ENCODE measurements around the gene ABCG1.

DNA sequence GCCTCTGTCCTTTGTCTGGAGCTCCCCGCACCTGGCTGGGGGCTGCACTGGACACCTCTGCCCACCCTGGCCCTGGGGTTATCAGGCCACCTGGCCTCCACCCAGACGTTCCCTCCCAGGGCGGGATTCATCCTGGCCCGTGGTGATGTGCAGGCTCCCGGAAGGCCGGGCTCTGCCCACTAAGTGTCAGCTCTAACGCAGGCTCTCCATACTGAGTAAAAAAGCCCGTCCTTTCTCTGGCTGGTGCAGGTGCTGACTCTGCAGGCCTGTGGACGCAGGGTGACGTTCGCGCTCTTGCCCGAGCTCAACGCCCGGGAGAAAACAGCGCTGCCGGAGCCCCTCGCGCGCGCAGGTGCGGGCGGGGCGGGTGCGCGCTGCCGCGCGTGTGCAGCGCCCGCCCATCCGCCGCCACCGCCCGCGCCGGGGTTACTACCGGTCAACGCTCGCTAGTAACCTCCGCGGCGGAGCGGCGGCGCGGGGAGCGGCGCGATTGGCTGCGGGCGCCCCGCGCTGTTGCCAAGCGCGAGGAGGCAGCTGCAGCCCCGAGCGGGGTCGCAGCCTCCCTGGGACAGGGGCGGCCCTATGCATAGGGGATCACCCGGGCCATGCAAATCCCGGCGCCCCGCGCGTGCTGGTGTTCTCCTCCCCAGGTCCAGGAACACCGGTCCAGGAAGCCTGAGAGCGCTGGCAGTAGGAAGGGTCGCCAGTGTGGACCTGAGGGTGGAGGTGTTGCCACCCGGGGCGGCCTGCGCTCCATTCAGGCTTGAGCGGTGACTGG, 15.7 kb downstream of the ABCG1 start:
- no peak for TF ChIP-seq POLR2A (IDR thresholded peaks at IDR 0.05; ENCODE audit: low read depth, low read length)
- TF ChIP-seq POLR2AphosphoS5 (IDR thresholded peaks at IDR 0.05; ENCODE audit: low read depth, low read length) = no peak
- no peak for TF ChIP-seq TAF1 (IDR thresholded peaks at IDR 0.05; ENCODE audit: borderline replicate concordance, low read depth, low read length)
